Ovary (tissue), 9 donors: Measurements from ENCODE around the gene PTH1R. TPM values are rescaled to one million over a fixed set of nuclear protein-coding genes. Genes with fewer than 3 reads are reported as not detected.

Source experiments
- DNase-seq, 5 donors: peaks; one replicate each; pipeline ENCODE4 v3.0.0-alpha.2; 2019 to 2020
- H3K27ac ChIP-seq, 2 donors: fragments of 200-600 bp; one replicate each; pipeline versions ENCODE4 v1.5.1 to v1.8.0; 2019 to 2022
- H3K27me3 ChIP-seq: fragments of 200-600 bp; one replicate; pipeline ENCODE4 v1.8.0; 2022
- H3K36me3 ChIP-seq: fragments of 200-600 bp; sonication (generic); one replicate; pipeline ENCODE4 v1.5.1; 2019
- H3K4me1 ChIP-seq: one replicate; pipeline ENCODE4 v1.8.1; 2013; ENCODE audit warnings: mild to moderate bottlenecking, moderate library complexity; ENCODE audit not compliant: insufficient read depth
- H3K4me3 ChIP-seq: fragments of 200-600 bp; sonication (generic); one replicate; pipeline ENCODE4 v1.5.1; 2017
- H3K9me3 ChIP-seq, 2 donors: fragments of 200-600 bp in 1 of 2; sonication (generic) in 1 of 2; one replicate each; pipeline versions ENCODE4 v1.5.1 to v1.8.1; 2013 to 2019; ENCODE audit warnings: mild to moderate bottlenecking in 1 of 2, moderate library complexity in 1 of 2
- CTCF ChIP-seq, 3 donors: fragments of 450-650 bp in 2 of 3; fragments of 200-600 bp in 1 of 3; IDR thresholded peaks; one replicate each; pipeline versions ENCODE4 v1.5.1 to v1.8.0; 2016 to 2022; ENCODE audit warnings: antibody characterized with exemption in 3 of 3, mild to moderate bottlenecking in 1 of 3
- EP300 ChIP-seq: sonication (generic); formaldehyde crosslinking; IDR thresholded peaks from one replicate; pipeline ENCODE4 v1.6.1; 2017; ENCODE audit warnings: antibody characterized with exemption
- POLR2A ChIP-seq: fragments of 450-650 bp; IDR thresholded peaks from one replicate; pipeline ENCODE4 v1.6.1; 2017; ENCODE audit warnings: antibody characterized with exemption, mild to moderate bottlenecking, moderate library complexity
- WGBS, 3 donors: extraction: QIAGEN DNeasy Blood & Tissue Kit in 1 of 3; methylation state at CpG; one replicate each; pipeline versions ENCODE4 v1.1.5 to v1.1.7; 2013 to 2017; 5-methylcytosine and 5-hydroxymethylcytosine counted together
- intact Hi-C, 4 donors: fragments of 100-400 bp; cut with DNase I; formaldehyde crosslinking; loops; one replicate each; pipeline versions ENCODE4 v1.11.0 to v1.15.1; 2022 to 2023
- polyA plus RNA-seq, 2 donors: library from polyadenylated mRNA; stranded (reverse); fragments of 200-250 nt in 1 of 2; fragments of 350-450 nt in 1 of 2; fragmentation: Illumina TruSeq in 1 of 2; extraction: RNeasy Lipid Tissue Mini Kit (QIAGEN cat#74804) in 1 of 2; gene quantifications; one replicate each; pipeline ENCODE4 v1.2.3, GENCODE V29; 2013 to 2014
- small RNA-seq: library from RNA; depleted of rRNA; stranded (forward); fragments of <200 nt; gene quantifications from one replicate; pipeline ENCODE3, GENCODE V24; 2016
- total RNA-seq, 7 donors: library from RNA; depleted of rRNA in 2 of 7; stranded (reverse); fragments of >200 nt in 2 of 7; fragmentation: NEBNext Ultra II Directional in 3 of 7; extraction: Animal tissue kit (Norgen Biotek cat#: 25700) in 3 of 7; gene quantifications; one replicate each; pipeline versions ENCODE4 v1.1.0 to v1.2.4, GENCODE V29; 2016 to 2023
- donor health status: DM: no; HTN: no; CAD: no; lungs with moderate emphysema.
- donor health status: DM: no; HTN: no; CAD: no.
- donor health status: Bipolar disorder and iron deficiency.
- donor health status: DM: yes; HTN: yes; CAD: no.
- donor health status: DM: no; HTN: no; CAD: no.
- donor health status: DM: yes; HTN: yes; CAD: no.

Gene PTH1R
- total and polyA plus RNA-seq, 9 donors, result 3.8 to 23.9 (median 12.3) TPM

GRCh38 chr3:46952813-46953212, 75.3 kb downstream of the PTH1R start:
- no peak for TF ChIP-seq EP300
- no peak for TF ChIP-seq POLR2A
- TF ChIP-seq CTCF (IDR thresholded peaks at IDR 0.05), result no peak
- intact Hi-C loops, result no loop called here
- Histone ChIP-seq H3K9me3 (no peaks in the 10 kb centered on the region), H3K4me3 (no peak overlapping the region), H3K27me3 (no peaks in the 10 kb centered on the region), H3K4me1 (peaks cover 38% of the 10 kb centered on the region), H3K36me3 (no peaks in the 10 kb centered on the region), H3K27ac (no peak overlapping the region)
- no peak for DNase-seq
- WGBS, 3 donors, result 92 to 96% (median 93%) methylated on average over 2 of the region's 2 CpGs

Small RNA genes within 50 kb of the gene (small RNA-seq; reads per million reads assigned to genes)
- gene AC109583.2, result not detected

Other genes starting within 250 kb of the PTH1R start
- gene ALS2CL, start 184.0 kb upstream of the PTH1R start, total RNA-seq, result 10 to 100 TPM in 1 of 7 donors, 1 to 10 TPM in 6; 5.7 to 13.2 (median 6.8) TPM
- 1 to 10 TPM; 3.3 to 4.9 TPM for gene ALS2CL, start 184.0 kb upstream of the PTH1R start, polyA plus RNA-seq
- gene TMIE, start 176.3 kb upstream of the PTH1R start, total RNA-seq, result 1 to 10 TPM in 3 of 7 donors, under 1 TPM in 3, not detected in 1; 0.50 to 2.4 (median 1.0) TPM
- 1 to 10 TPM in 1 of 2 donors, under 1 TPM in 1; 0.40 to 1.3 TPM for gene TMIE, start 176.3 kb upstream of the PTH1R start, polyA plus RNA-seq
- under 1 TPM; 0.12 to 0.69 (median 0.35) TPM for gene PRSS50, start 159.9 kb upstream of the PTH1R start, total RNA-seq
- under 1 TPM in 1 of 2 donors, not detected in 1; 0.23 TPM for gene PRSS50, start 159.9 kb upstream of the PTH1R start, polyA plus RNA-seq
- 10 to 100 TPM in 1 of 7 donors, 1 to 10 TPM in 6; 2.6 to 10.8 (median 4.3) TPM for gene MYL3, start 14.3 kb upstream of the PTH1R start, total RNA-seq
- 1 to 10 TPM in 1 of 2 donors, under 1 TPM in 1; 0.63 to 2.9 TPM for gene MYL3, start 14.3 kb upstream of the PTH1R start, polyA plus RNA-seq
- gene CCDC12, start 99.0 kb downstream of the PTH1R start, total RNA-seq, result 10 to 100 TPM; 32.2 to 50.1 (median 42.3) TPM
- gene CCDC12, start 99.0 kb downstream of the PTH1R start, polyA plus RNA-seq, result 10 to 100 TPM; 34.7 to 66.7 TPM
- 10 to 100 TPM in 6 of 7 donors, 1 to 10 TPM in 1; 9.4 to 19.1 (median 14.0) TPM for gene NBEAL2, start 101.9 kb downstream of the PTH1R start, total RNA-seq
- 10 to 100 TPM in 1 of 2 donors, 1 to 10 TPM in 1; 3.4 to 13.7 TPM for gene NBEAL2, start 101.9 kb downstream of the PTH1R start, polyA plus RNA-seq